Measurements from ENCODE around the gene SLC25A29. TPM values are rescaled to one million over a fixed set of nuclear protein-coding genes. Genes with fewer than 3 reads are reported as not detected.
"Not testable (repeated sequence)": the region's sequence is repeated elsewhere in the genome, so short reads cannot be mapped to it uniquely, and the experiment has no call there.

The SLC25A29 gene
- polyA plus RNA-seq, 1 donor from 2014 or later: 3.4 TPM

DNA sequence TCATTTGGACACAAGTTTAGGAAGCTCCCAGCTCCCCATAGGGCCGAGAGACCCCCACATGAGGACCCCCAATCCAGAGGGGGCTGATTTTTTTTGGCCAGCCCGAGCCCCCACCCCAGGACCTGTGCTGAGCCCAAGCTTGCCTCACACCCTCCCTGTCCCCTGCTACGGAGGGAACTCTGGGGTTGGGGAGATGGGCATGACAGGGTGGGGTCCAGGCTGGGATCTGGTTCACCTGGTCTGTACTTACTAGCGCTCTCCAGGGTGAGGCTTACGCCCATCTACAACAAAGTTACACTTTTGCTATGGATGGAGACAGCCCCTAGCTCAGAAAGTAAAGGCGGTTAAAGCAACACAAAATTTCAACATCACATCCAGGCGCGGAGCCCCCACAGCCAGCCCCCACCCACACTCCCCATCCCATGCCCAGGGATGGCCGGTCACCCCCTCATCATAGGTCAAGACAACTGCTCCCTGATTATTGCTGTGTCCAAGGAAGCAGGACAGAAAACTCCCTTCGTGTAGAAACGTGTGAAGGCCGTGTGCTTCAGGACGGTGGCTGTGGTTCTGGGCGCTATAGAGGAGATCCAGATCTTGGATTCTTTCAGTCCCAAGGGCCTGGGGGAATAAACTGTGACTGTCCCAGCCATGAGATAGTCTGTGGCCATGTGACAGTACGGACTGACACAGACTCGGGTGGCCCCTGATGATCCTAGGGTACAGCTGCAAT is 10.7 kb downstream of the SLC25A29 start:
- H3K36me3 Mint-ChIP-seq: no peaks in the 10 kb centered on the region
- H3K27me3 Mint-ChIP-seq: peaks cover 2% of the 10 kb centered on the region
- no peaks in the 10 kb centered on the region for H3K9me3 Mint-ChIP-seq
- H3K4me3 Mint-ChIP-seq: peak overlapping the region in 2 of 4 donors; percentile 33 to 86
- no peak overlapping the region for H3K27ac Mint-ChIP-seq
- H3K4me1 Mint-ChIP-seq: peaks cover 12 to 25% (median 21%) of the 10 kb centered on the region in 3 donors

DNA sequence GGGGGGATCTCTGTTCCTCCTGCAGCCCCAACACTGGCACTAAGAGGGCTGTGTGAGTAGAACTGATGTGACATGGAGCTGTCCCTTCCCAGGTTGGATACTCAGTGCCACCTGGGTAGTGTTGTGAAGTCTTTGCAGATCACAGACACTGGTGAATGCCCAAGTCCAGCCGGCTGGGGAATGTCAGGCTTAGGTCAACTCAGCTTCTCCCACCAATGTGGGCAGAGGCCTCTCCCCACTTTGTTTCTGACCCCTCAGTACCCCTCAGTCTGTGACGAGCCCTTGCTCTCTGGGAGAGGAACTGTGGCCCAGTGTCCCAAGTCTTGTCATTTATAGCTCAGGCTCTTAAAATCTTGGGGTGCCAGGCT is 11.3 kb downstream of the SLC25A29 start:
- no peak overlapping the region for H3K27ac Mint-ChIP-seq

DNA sequence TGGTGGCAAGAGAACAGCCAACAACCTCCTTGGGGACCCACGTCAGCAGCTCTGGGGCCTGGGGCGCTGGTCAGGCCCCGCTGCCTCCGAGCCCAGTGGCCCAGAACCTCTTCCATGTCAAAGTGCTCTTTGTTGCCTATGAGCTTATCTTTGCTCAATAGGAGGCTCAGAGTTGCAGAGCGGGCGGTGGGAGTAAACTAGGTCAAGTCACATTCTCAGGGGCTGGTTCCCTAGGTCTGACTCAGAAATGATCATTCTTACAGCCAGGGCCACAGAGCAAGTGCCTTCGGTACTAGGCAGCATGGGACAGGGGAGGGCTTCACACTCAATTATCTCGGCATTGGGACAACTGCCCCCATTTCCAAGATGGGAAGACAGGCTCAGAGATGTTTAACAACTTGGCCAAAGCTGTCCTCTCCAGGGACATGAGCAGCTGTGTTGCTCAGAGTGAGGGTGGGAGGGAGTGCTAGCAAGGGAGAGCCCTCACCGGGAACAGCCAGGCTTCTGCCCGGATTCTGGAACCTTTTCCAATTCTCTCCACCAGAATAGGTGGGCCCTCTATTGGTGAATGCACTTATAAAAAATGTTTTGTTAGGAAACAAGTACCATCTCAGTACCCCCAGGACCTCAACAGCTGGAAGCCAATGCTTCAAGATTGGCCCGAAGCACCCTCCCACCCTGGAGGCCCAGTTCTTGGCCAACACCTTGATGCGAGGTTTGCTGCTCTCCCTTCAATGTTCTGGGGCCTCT is 11.9 kb downstream of the SLC25A29 start:
- peak overlapping the region in 2 of 4 donors; percentile 7 to 56 for H3K4me3 Mint-ChIP-seq

More for the DNA sequence above, 11.3 kb downstream of the SLC25A29 start:
- no peaks in the 10 kb centered on the region for H3K36me3 Mint-ChIP-seq
- peaks cover 2% of the 10 kb centered on the region for H3K27me3 Mint-ChIP-seq
- H3K4me1 Mint-ChIP-seq: peaks cover 12 to 25% (median 21%) of the 10 kb centered on the region in 3 donors
- no peaks in the 10 kb centered on the region for H3K9me3 Mint-ChIP-seq
- H3K4me3 Mint-ChIP-seq: no peak overlapping the region

DNA sequence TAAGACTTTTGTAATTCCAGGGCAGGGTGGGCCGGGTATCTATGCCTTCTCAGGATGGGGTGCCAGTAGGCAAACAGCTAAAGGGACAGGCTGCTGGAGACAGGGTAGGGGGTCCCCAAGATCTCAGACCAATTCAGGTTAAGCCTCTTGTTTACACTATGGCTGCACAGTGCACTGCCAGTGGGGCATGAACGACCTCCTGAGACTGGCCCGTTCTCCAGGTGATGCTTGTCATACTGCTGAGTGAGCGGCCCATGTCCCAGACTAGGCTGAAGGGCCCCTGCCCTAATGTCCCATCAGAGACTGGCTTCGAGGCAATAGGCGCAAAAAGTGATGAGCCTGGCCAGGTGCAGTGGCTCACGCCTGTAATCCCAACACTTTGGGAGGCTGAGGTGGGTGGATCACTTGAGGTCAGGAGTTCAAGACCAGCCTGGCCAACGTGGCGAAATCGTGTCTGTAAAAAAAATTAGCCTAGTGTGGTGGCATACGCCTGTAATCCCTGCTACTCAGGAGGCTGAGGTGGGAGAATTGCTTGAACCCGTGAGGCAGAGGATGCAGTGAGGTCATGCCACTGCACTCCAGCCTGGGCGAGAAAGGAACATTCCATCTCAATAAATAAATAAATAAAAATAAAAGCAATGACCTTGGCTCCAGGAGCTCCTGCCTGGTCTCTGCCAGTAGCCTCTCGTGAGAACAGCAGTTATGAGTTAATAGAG is 12.6 kb downstream of the SLC25A29 start:
- peak overlapping the region in 2 of 4 donors; percentile 7 to 56 for H3K4me3 Mint-ChIP-seq
- H3K4me1 Mint-ChIP-seq: peaks cover 12 to 23% (median 21%) of the 10 kb centered on the region in 3 donors
- H3K27me3 Mint-ChIP-seq: peaks cover 2% of the 10 kb centered on the region
- H3K36me3 Mint-ChIP-seq: no peaks in the 10 kb centered on the region
- no peaks in the 10 kb centered on the region for H3K9me3 Mint-ChIP-seq
- peak overlapping the region in 1 of 3 donors; percentile 50 for H3K27ac Mint-ChIP-seq

More for the DNA sequence above, 11.9 kb downstream of the SLC25A29 start:
- Mint-ChIP-seq H3K36me3 (no peaks in the 10 kb centered on the region), H3K27me3 (peaks cover 2% of the 10 kb centered on the region), H3K9me3 (no peaks in the 10 kb centered on the region), H3K4me1 (peaks cover 12 to 23% (median 21%) of the 10 kb centered on the region in 3 donors), H3K27ac (peak overlapping the region in 1 of 3 donors; percentile 55)

DNA sequence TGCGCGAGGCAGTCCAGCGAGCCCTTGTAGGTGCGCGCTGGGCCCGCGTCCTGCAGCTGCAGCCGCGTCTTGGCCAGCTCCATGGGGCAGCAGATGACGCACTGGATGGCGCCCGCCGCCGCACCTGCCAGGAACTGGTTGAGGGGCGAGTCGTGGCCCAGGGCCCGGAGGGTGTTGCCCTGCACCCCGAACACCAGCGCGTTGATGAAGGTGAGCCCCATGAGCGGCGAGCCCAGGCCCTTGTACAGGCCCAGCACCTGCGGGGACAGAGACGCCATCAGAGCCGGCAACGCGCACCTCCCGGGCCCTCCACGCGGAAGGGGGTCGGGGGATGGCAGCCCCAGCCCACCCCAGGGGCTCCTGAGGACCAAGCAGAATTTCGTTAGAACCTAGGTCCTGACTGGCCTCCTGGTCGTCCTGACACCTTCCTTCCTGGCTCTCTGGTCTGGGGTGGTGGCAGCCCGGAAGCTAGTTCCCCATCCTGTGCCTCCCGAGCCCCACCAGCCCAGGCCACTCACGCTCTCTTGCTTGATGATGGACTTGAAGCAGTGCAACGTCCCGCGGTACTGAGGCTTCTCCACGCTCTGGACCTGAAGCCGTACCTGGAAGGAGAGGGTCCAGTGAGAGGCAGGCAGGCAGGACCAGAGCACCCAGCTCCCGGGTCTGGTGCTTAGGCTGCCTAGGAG is 13.3 kb downstream of the SLC25A29 start:
- Mint-ChIP-seq H3K27ac (peak overlapping the region in 1 of 3 donors; percentile 50), H3K4me3 (no peak overlapping the region), H3K4me1 (peaks cover 12 to 21% (median 19%) of the 10 kb centered on the region in 3 donors), H3K36me3 (no peaks in the 10 kb centered on the region), H3K27me3 (peaks cover 2% of the 10 kb centered on the region), H3K9me3 (no peaks in the 10 kb centered on the region)

DNA sequence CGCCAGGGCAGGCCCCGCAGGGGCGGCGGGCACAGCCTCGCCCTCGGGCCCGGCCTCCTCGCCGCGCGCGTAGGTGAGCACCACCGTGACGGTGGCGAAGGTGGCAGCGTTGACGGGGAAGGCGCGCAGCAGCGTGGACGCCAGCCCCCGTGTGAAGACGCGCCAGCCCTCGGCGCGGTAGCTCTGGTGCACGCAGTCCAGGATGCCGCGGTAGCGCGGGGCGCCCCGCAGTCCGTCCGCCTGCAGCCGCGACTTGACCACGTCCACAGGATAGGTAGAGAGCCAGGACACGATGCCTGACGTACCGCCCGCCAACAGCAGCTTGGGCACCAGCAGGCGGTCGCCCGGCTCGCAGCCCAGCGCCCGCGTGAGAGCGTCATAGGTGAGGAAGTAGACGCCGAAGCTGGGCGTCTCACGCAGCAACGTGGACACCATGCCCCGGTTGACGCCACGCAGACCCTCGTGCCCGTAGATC is 13.9 kb downstream of the SLC25A29 start:
- Mint-ChIP-seq H3K36me3 (no peaks in the 10 kb centered on the region), H3K27ac (no peak overlapping the region), H3K4me3 (no peak overlapping the region), H3K4me1 (peaks cover 10 to 18% (median 15%) of the 10 kb centered on the region in 3 donors), H3K9me3 (no peaks in the 10 kb centered on the region), H3K27me3 (peaks cover 2% of the 10 kb centered on the region)

DNA sequence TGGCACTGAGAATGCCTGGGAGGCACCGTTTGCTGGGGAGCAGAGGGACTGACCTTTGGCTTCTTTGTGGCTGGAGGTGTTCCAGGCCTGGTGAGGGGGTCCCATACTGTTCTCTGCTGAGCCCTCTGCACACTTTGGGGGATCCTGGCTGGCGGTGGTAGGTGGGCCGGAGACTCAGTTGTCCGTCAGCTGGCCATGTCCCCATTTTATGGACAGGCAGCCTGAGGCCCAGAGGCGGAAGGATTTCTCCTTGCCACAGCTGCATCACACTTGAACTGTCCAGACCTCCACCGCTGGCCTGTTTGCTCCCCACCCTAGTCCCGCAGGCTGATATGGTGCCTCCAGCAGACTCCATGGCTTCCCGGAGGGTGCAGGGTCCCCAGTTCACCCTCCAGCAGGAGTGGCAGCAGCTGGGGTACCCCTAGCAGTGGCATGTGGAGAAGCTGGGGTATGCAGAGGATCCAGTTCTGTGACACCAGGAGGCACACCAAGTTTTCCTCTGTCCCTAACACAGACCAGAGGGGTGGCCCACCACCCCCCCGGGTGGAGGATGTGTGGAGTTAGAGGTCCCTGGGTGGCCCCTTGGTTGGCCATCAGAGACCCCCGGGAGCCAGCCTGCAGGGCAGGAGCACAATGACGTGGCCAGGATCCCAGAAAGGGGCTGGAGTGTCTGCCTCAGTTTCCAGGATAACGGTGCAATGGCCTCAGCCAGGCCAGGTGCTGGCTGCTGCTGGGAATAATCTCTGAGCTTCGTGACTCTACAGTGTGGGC is 14.8 kb downstream of the SLC25A29 start:
- H3K4me1 Mint-ChIP-seq: peaks cover 6 to 12% (median 9%) of the 10 kb centered on the region in 3 donors
- H3K27ac Mint-ChIP-seq: no peak overlapping the region
- H3K9me3 Mint-ChIP-seq: no peaks in the 10 kb centered on the region
- H3K36me3 Mint-ChIP-seq: no peaks in the 10 kb centered on the region
- H3K27me3 Mint-ChIP-seq: peaks cover 2% of the 10 kb centered on the region
- H3K4me3 Mint-ChIP-seq: no peak overlapping the region

DNA sequence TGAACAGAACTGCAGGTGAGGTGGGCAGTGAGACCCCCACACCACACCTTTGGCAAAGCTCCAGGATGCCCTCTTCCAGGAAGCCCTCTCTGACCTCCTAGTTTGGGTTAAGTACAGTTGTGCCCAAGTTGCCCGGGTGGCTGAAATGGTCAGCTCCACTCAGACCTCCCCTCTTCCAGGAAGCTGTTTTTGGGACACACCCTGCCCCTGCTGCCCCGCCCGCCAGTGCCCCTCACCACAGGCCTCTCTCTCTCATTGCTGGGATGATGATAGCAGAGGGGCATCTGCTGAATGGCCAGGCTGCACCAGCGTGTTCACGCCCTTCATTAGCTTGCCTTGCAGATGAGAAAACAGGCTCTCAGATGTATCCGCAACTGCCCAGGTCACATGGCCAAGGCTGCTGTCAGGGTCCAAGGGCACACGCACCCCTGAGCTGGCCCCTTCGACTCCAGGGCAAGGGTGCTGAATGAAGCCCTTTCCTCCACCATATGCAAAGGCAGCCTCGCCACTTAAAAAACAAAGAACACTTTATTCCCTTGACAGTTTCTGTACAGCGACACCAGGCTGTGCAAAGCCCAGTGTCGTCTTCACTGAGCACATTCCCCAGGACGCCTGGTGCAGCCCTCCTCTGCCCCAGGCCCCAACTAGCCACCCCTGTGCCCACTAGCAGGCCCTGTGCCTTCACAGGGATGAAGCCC is 15.5 kb downstream of the SLC25A29 start:
- peak overlapping the region in 1 of 4 donors; percentile 29 for H3K4me3 Mint-ChIP-seq
- H3K27ac Mint-ChIP-seq: peak overlapping the region in 1 of 3 donors; percentile 63
- H3K4me1 Mint-ChIP-seq: peaks cover under 1 to 10% (median 10%) of the 10 kb centered on the region in 3 donors
- H3K9me3 Mint-ChIP-seq: no peaks in the 10 kb centered on the region
- H3K27me3 Mint-ChIP-seq: no peaks in the 10 kb centered on the region
- H3K36me3 Mint-ChIP-seq: no peaks in the 10 kb centered on the region

DNA sequence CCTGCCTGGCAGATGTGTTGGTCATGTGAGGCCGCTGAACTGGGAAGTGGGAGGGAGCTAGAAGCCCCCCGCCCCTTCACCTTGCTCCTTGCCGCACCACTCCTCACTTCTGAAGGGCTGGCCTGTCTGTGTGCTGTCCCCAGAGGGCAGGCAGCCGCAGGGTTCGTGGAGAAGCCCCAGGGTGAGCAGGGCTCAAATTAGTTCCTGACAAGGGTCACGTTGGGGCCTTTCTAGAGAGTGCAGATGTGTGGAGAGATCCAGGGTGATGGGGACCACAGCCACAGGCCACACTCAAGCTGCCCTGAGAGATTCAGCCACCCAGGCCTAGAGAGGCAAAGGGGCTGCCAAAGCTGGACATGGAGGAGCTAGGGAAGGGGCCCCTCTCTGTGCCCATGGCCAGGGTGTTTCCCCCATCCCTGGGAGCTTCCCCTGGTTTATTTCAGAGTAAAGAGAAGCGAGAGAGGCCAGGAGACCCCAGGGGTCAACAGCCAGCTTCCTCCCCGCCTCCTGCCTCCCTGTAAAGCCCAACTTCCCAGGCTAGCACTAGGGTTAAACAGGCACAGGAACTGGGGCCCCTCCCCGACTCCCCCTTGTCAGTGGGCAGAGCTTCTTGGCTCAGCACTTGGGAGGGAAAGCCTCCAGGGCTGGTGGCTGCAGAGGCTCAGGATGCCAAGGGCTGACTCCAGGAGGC is 16.2 kb downstream of the SLC25A29 start:
- Mint-ChIP-seq H3K36me3 (no peaks in the 10 kb centered on the region), H3K4me3 (peak overlapping the region in 1 of 4 donors; percentile 29), H3K4me1 (peaks cover 0 to 10% (median 7%) of the 10 kb centered on the region in 3 donors), H3K27me3 (no peaks in the 10 kb centered on the region), H3K9me3 (no peaks in the 10 kb centered on the region), H3K27ac (no peak overlapping the region)

DNA sequence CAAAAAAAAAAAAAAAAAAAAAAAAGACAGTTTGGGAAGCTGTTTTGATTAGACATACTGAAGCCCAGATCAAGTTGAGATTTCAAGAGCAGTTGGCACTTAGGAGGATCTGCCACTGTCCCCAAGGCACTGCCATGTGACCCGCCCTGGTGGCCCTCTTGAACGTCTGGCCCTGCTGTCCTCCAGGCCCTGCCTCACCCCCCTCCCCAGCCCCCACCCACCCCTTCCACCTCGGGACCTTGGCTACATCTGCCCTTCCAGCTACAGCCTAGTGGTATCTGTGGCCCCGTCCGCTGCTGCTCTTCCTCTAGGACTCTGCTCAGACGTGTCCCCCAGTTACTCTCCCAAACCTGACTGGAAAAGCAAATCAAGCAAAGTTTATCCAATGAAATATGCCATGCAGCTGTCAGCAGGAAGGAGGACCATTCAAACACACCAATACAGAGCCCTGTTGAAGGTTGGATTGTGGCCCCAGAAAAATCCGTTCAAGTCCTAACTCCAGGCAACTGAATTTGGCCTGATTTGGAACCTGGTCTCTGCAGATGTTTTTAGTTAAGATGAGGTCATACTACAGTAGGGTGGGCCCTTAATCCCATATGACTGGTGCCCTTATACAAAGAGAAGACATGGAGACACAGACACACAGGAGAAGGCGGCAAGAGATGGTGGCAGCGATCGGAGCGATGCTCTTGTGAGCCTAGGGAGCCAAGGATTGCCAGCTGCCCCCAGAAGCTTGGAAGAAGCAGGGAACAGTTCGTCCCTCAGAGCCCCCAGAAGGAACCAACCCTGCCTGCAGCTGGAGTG is 17.7 kb downstream of the SLC25A29 start:
- peak overlapping the region in 1 of 4 donors; percentile 25 for H3K4me3 Mint-ChIP-seq

DNA sequence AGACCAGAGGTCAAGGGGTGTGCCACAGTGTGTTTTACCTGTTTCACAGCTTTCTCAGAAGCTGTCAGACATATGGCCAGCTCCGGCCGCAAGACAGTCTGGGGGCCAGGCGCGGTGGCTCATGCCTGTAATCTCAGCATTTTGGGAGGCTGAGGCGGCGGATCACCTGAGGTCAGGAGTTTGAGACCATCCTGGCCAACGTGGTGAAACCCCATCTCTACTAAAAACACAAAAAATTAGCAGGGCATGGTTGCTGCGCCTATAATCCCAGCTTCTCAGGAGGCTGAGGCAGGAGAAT is 18.3 kb downstream of the SLC25A29 start:
- not testable (repeated sequence) for H3K36me3 Mint-ChIP-seq, H3K27ac Mint-ChIP-seq
- peak overlapping the region in 1 of 4 donors; percentile 57 for H3K4me3 Mint-ChIP-seq

More for the DNA sequence above, 17.7 kb downstream of the SLC25A29 start:
- H3K27ac Mint-ChIP-seq: no peak overlapping the region
- no peaks in the 10 kb centered on the region for H3K9me3 Mint-ChIP-seq
- no peaks in the 10 kb centered on the region for H3K36me3 Mint-ChIP-seq
- H3K27me3 Mint-ChIP-seq: no peaks in the 10 kb centered on the region
- H3K4me1 Mint-ChIP-seq: peaks cover 0 to 9% (median 5%) of the 10 kb centered on the region in 3 donors

DNA sequence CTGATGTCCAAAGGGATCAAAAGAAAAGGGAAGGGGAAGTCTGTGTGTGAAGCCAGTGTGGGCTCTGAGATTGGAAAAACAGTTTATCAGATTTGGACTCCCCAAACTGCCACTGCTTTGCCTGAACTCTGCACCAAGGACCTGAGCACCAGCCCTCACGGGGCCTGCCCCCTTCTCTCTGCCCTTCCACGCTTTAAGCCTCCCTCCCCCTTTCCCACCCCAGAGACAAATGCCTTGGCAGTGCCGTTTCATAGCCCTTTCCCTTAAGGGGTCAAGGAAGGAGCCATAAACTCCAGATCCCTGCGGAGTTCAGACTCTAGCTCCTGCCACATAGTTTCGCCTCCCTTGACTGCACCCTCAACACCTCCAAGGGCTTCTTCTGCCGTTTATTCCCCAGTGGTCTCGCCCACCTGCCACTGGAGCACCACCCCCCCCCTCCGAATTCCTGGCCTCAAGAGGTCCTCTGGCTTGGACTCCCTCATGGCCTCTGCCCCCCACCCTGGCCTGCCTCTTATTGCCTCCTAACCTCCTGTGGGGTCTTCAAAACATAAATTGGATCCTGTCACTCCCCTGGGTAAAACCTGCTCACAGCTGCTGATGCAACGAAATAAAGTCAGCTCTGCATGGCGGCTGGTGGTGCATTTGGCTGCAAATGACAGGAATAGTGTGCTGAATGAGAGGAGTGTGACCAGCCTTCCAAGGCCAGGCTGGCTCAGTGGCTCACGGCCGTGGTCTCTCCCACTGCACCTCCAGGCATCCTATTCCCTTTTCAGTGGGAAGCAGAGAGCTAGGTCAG is 18.8 kb downstream of the SLC25A29 start:
- H3K36me3 Mint-ChIP-seq: no peaks in the 10 kb centered on the region
- no peaks in the 10 kb centered on the region for H3K9me3 Mint-ChIP-seq
- H3K27me3 Mint-ChIP-seq: no peaks in the 10 kb centered on the region
- H3K4me3 Mint-ChIP-seq: peak overlapping the region in 2 of 4 donors; percentile 41 to 57
- H3K4me1 Mint-ChIP-seq: peaks cover 0 to 9% (median 5%) of the 10 kb centered on the region in 3 donors
- no peak overlapping the region for H3K27ac Mint-ChIP-seq

More for the DNA sequence above, 18.3 kb downstream of the SLC25A29 start:
- not testable (repeated sequence) for H3K27me3 Mint-ChIP-seq, H3K4me1 Mint-ChIP-seq, H3K9me3 Mint-ChIP-seq

All from IgD-negative memory B cell (primary cell).